Sciatic nerve (tissue), 2 donors: ENCODE measurements around the gene CLOCK. TPM values are rescaled to one million over a fixed set of nuclear protein-coding genes. Genes with fewer than 3 reads are reported as not detected.

ENCODE experiments used
- ATAC-seq: fragments of 200-7000 bp; cut with Tn5 transposase; one replicate; pipeline ENCODE4 v1.9.1; 2020; ENCODE audit warnings: mild to moderate bottlenecking, moderate library complexity
- DNase-seq: peaks from one replicate; pipeline ENCODE4 v3.0.0-alpha.2; 2020; ENCODE audit warnings: low spot score
- intact Hi-C: fragments of 100-400 bp; cut with DNase I; formaldehyde crosslinking; loops from one replicate; pipeline ENCODE4 v1.14.2; 2022
- total RNA-seq: library from RNA; stranded (reverse); fragmentation: NEBNext Ultra II Directional; extraction: Animal tissue kit (Norgen Biotek cat#: 25700); gene quantifications from one replicate; pipeline ENCODE4 v1.2.1, GENCODE V29; 2021
- donor health status: DM: no; HTN: no; CAD: no.
- donor health status: DM: no; HTN: no; CAD: no.

The CLOCK gene
- total RNA-seq, 1 donor from 2014 or later: 31.1 TPM

GRCh38 chr4:55440786-55441185 lies 105.9 kb downstream of the CLOCK start:
- ATAC-seq (no peak), DNase-seq (no peak)
- intact Hi-C loops: no loop called here

GRCh38 chr4:55439023-55439422 lies 107.7 kb downstream of the CLOCK start:
- intact Hi-C loops: no loop called here
- no peak for ATAC-seq

GRCh38 chr4:55438314-55438713 lies 108.4 kb downstream of the CLOCK start:
- ATAC-seq: no peak
- intact Hi-C loops: no loop called here
- no peak for DNase-seq

More at GRCh38 chr4:55439023-55439422, 107.7 kb downstream of the CLOCK start:
- DNase-seq: no peak

GRCh38 chr4:55437823-55438222 lies 108.9 kb downstream of the CLOCK start:
- intact Hi-C loops: no loop called here
- DNase-seq: no peak
- ATAC-seq: no peak

GRCh38 chr4:55437356-55437796 lies 109.3 kb downstream of the CLOCK start:
- DNase-seq (no peak), ATAC-seq (no peak)
- intact Hi-C loops: no loop called here

GRCh38 chr4:55435141-55435841 lies 111.4 kb downstream of the CLOCK start:
- ATAC-seq (peak; percentile 22), DNase-seq (no peak)
- intact Hi-C loops: no loop called here

- ATAC-seq: no peak
- intact Hi-C loops: no loop called here
- no peak for DNase-seq
Observed at GRCh38 chr4:55431710-55432336, 114.9 kb downstream of the CLOCK start.

- intact Hi-C loops: no loop called here
- DNase-seq (no peak), ATAC-seq (no peak)
Observed at GRCh38 chr4:55424791-55425190, 121.9 kb downstream of the CLOCK start.

GRCh38 chr4:55416176-55416575 lies 130.5 kb downstream of the CLOCK start:
- intact Hi-C loops: no loop called here
- no peak for ATAC-seq
- no peak for DNase-seq

- DNase-seq (no peak), ATAC-seq (no peak)
- intact Hi-C loops: no loop called here
Observed at GRCh38 chr4:55411621-55412020, 135.1 kb downstream of the CLOCK start.

GRCh38 chr4:55410431-55410830 lies 136.3 kb downstream of the CLOCK start:
- intact Hi-C loops: no loop called here
- no peak for DNase-seq
- ATAC-seq: no peak

- no peak for ATAC-seq
- intact Hi-C loops: no loop called here
- DNase-seq: no peak
Observed at GRCh38 chr4:55409468-55410171, 137.1 kb downstream of the CLOCK start.

- intact Hi-C loops: no loop called here
- ATAC-seq (no peak), DNase-seq (no peak)
Observed at GRCh38 chr4:55407764-55408163, 138.9 kb downstream of the CLOCK start.

- ATAC-seq: no peak
- no peak for DNase-seq
- intact Hi-C loops: no loop called here
Observed at GRCh38 chr4:55407119-55407518, 139.6 kb downstream of the CLOCK start.

GRCh38 chr4:55406545-55406944 lies 140.2 kb downstream of the CLOCK start:
- DNase-seq: no peak
- intact Hi-C loops: no loop called here
- no peak for ATAC-seq

- no peak for DNase-seq
- no peak for ATAC-seq
- intact Hi-C loops: no loop called here
Observed at GRCh38 chr4:55405073-55405472, 141.6 kb downstream of the CLOCK start.

GRCh38 chr4:55399581-55399980 lies 147.1 kb downstream of the CLOCK start:
- intact Hi-C loops: no loop called here
- no peak for ATAC-seq
- DNase-seq: no peak

GRCh38 chr4:55398966-55399365 lies 147.7 kb downstream of the CLOCK start:
- intact Hi-C loops: no loop called here
- ATAC-seq (no peak), DNase-seq (no peak)

GRCh38 chr4:55398461-55398860 lies 148.2 kb downstream of the CLOCK start:
- ATAC-seq: no peak
- DNase-seq: no peak
- intact Hi-C loops: no loop called here
